T-helper 2 cell treated with Interferon-gamma antibody and Interleukin-4, amounts not matched to agents 100 ng/mL and 5 ng/mL, for 36 hours (primary cell): Measurements from ENCODE around the gene ZNF778. TPM values are rescaled to one million over a fixed set of nuclear protein-coding genes. Genes with fewer than 3 reads are reported as not detected.

Source experiments
- intact Hi-C: fragments of 100-400 bp; cut with micrococcal nuclease; formaldehyde crosslinking; loops from one replicate; pipeline ENCODE4 v1.15.1; 2023
- total RNA-seq: library from RNA; stranded (reverse); gene quantifications from 2 replicates; pipeline ENCODE4 v1.2.3, GENCODE V29; 2022

Gene ZNF778
- total RNA-seq, 1 donor from 2014 or later = 6.2 TPM

DNA sequence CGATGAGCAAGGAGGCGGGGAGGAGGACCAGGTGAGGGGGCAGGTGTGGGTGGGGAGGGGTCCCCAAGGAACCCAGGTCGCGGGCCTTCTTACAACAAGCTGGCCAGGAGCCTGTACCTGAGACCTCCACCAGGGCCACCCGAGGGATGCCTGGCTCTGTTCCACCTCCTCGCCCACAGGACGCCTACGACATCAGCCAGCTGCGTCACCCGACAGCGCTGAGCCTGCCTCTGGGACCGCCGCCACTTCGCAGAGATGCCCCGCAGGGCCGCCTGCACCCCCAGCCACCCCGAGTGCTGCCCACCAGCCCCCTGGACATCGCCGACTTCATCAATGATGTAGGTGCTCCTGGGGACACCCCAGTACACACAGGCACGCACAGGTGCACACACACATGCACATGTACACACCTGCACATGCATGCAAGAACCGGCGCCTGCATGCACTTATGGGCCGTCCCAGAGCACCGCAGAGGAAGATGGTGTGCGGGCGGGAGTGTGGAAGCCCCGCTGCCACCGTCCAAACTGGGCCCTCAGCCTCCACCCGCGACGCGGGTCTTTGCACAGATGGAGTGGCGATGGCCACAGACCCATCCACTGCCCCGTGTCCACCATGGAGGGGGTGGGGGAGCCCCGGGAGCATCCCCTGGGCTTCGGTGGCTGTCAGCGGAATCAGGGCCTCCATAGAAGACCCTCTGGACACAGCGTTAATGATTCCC, 23.8 kb upstream of the ZNF778 start:
- intact Hi-C loops = loop anchor here (1.0 to 2.0 kb wide), 3 partner anchors 8 to 53 kb away; partner anchors contain the start of gene ZNF778

DNA sequence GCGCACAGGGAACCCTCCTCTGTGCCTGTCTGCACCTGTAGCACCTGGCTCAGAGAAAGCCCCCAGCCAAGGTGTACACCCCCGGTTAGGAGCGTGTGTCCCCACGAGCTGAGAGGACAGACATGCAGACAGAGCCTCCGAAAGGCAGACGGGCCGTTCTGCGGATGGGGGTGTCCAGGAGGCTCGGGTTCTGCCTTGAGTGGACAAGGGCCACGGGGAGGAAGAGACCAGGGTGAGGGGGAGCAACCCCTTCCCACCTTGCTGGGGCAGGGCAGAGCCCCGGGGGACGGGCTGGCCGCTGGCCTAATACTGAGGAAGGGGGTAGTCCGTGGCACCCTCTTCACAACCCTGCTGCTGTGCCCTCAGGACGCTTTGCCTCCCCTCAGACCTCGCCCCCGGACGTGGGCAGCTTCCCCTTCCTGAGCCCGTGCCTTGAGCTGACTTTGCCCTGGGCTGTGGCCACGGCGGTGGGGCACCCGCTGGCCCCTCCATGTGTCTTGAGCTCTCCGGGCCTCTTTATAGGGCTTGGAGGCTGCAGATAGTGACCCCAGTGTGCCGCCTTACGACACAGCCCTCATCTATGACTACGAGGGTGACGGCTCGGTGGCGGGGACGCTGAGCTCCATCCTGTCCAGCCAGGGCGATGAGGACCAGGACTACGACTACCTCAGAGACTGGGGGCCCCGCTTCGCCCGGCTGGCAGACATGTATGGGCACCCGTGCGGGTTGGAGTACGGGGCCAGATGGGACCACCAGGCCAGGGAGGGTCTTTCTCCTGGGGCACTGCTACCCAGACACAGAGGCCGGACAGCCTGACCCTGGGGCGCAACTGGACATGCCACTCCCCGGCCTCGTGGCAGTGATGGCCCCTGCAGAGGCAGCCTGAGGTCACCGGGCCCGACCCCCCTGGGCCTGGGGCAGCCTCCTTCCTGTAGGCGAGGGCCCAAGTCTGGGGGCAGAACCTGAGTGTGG, 22.9 kb upstream of the ZNF778 start:
- intact Hi-C loops = no loop called here

DNA sequence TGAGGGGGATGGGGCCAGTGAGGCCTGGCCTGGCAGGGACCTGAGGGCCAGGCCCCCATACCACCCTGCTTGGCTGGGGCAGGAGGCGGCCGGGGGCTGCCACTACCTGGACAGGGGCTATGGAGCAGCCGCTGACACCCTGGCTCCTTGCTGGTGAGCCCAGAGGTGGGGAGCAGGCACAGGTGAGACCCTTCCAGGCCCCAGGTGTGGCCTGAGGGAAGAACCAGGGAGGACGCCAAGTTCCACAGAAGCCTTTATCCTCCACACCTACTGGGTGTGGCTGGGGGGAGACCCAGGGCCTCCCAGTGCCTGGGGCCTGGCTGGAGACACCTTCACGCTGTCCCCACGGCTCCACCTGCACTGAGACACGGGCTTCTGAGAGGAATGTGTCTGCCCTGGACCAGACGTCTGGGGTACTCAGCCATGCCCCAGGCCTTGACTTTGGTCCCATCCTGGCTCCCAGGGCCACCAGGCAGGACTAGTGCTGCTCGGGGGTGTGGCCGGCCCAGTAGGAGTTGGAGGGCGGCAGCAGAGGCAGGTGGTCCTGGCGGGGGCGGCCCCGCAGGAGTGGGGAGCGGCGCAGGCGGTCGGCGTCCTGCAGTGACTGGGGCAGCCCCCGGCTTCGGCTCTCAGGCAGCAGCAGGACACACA, 21.9 kb upstream of the ZNF778 start:
- intact Hi-C loops = no loop called here

DNA sequence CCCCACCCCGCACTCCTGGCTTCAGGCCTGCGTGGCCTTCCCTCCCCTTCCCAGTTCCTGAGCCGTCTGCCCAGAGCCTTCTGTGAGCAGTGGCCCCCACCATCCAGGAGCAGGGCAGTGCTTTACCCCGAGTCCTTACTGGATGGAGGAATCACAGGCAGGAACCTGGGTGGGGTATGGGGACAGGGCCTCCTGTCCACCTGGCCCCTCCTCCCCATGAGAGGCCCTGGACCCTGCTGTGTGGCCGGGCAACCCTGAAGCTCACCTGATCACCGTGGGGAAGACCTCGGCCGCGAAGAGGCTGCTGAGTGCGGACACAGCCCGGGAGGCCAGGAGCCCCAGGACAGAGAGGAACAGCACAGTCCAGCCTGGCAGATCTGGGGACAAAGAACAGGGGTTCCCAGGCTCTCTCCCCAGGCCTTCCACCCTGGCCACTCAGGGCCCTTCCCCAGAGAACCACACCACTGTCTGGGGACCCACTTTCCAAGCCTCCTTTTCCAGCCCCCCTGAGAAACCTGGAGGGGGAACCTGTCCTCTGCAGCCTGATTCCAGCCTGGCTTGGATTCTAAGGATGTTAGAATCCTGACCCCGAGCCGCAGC, 20.4 kb upstream of the ZNF778 start:
- intact Hi-C loops = no loop called here

DNA sequence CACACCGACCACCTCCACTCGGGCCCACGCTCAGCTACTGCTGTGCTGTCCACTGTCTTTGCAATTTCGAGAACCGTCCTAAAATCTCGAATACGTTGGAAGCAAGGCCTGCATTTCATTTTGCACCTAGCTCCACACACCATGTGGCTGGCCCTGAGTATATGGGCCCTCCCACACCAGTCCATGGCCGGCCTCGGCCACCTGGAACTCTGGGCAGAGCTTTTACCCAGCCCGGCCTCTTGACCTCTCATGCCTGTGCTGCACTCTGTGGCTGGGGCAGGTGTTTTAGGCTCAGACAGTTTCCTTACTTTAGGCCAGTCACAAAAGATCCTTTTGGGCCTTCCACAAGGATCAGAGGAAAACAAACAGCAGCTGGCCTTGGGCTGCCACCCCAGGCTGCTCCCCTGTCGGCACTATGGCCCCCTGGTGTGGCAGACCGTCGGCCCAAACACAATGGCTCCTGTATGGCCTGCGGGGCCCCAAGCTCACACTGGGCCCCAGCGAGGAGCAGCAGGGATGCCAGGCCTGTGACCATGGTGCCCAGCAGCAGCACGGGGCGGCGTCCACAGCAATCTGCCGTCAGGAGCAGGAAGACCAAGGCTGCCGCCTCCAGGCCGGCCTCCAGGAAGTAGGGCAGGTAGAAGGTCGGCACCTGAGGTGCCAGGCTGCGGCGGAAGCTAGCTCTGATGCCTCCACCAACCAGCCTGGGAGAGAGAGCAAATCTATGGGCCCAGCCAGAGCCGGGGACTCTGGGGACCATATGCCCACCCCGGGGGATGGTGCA, 19.7 kb upstream of the ZNF778 start:
- intact Hi-C loops = no loop called here

DNA sequence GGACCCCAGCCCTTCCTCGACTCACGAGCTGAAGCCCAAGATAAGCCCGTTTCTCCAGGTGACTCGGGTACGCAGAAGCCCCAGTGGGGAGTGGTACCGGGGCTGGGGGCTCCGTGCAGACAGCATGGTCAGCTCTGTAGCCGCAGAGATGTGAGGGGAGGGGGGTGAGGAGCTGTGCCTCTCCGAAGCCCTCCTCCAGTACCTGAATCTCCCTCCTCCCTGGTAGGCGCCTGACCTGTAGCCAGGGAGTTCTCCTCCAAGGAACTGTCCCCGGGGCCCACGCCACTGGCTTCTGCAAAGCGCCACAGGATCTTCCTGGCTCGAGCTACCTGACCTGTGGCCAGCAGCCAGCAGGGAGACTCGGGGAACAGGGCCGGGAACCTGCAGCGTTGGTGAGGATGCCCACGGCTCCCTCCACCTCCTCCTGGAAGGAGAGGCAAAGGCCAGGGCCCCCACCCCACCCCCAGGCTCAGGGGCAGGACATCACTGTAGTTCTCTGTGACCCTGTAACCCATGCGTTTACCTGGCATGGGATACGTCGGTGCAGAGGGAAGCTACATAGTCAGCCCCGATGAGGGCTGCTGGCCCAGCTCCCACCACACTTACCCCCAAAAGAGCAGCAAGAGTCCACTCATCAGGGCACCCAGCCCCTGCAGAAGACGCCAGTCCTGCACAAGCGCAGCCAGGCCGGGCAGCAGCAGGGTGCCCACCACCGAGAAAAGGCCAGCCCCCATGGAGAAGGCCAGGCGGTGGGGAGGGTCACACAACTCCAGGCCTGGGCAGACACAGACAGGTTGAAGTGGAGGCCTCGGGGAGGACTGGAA, 18.9 kb upstream of the ZNF778 start:
- intact Hi-C loops = no loop called here

DNA sequence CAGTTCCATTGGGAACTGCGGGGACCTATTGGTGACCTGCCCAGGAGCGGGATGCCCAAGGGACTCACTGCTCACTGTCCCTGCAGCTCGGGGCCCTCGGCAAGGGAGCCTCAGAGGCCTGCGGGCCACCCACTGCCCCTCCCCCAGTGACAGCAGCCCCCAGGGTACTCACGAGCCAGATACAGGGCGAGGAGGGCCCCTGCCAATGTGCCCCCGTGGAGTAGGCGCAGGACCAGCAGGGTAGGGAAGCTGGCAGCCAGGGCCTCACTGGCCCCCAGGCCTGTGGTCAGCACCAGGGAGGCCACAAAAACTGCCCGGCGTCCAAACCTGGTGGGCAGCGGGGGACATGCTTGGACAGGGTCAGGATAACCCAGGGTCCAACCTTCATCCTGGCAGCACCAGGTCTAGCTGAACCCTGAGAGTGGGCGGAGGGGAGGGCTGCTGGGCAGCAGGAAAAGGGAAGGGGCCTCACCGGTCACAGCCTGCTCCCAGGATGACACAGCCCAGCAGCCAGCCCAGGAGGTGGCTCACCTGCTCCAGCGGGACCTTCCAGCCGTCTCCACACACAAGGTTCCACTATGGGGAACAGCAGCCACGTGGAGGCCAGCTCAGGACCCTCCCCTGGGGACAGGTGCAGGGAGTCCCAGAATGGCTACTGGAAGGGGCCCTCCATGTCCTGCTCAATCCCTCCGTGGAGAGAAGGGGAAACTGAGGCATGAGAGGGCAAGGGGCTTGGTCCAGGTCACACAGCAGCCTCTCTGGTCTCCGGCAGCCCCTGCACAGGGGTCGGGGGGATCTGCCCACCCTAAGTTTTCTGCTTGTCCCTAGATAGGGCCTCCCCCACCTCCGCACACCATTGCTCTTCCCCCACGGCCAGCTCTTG, 18.0 kb upstream of the ZNF778 start:
- intact Hi-C loops = no loop called here

DNA sequence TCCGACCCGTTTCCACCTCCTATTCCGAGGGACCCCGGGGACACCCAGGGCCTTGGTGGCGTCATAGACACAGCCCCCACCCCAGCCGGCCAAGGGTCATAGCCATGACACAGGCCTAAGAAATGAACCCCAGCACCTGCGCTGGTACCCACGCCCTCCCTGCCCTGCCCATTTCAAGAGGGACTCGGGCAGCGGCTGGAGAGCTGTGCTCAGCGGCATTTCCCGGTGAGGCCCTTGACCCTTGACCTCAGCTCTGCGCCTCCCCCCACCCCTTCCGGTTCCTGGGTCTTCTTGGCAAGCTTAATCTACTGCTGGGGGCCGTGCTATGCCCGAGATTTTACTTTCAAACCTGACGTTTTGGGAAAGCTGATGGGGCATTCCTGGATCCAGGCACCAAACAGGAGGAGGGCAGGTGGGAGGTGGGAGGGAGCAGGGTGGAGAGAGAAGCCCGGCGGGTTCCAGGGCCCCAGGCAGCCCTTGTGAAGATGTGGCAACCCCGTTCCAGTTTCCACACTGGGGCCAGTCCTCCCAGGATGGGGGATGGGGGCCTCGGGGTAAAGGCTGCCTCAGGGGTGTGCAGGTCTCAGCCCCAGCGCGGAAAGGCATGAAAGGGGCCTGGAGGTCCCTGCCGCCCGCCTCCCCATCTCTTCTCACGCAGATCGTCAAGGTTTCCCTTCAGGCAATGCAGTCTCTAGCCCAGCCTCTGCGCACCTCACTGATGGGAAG, 17.2 kb upstream of the ZNF778 start, which contains the start of gene SLC22A31:
Gene SLC22A31, minus strand, starts transcription at position 414 of the 726 bp plus-strand sequence. Its CDS starts 36 bp downstream, at position 378.
- intact Hi-C loops = no loop called here

DNA sequence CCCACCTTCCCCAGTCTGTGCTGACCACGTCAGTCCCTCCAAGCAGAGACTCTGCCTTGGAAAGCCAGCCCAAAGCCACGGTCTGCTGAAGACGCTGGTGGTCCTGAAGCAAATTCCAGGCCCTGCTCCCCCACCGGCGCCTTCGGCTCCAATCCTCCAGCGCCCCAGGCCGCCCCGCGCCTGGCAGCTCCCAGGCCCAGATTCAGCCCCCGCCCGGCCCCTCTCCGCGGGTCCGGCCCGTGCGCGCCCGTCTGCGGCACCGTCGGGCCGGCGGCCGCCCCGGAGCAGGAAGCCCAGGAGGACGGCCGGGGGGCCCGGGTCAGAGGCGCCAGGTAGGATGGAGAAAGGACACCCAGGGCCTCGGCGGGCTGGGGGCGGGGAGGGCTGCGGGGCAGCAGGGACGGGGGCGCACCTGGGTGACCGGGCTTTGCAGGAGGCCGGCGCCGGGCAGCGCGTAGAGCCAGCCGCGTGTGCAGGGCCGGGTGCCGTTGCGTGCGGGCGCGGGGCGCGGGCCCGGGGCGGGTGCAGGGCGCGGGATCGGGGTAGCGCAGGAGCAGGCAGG, 16.6 kb upstream of the ZNF778 start:
- intact Hi-C loops = loop anchor here (1.0 kb wide), 2 partner anchors 8 to 30 kb away; partner anchors contain the start of gene CDH15

DNA sequence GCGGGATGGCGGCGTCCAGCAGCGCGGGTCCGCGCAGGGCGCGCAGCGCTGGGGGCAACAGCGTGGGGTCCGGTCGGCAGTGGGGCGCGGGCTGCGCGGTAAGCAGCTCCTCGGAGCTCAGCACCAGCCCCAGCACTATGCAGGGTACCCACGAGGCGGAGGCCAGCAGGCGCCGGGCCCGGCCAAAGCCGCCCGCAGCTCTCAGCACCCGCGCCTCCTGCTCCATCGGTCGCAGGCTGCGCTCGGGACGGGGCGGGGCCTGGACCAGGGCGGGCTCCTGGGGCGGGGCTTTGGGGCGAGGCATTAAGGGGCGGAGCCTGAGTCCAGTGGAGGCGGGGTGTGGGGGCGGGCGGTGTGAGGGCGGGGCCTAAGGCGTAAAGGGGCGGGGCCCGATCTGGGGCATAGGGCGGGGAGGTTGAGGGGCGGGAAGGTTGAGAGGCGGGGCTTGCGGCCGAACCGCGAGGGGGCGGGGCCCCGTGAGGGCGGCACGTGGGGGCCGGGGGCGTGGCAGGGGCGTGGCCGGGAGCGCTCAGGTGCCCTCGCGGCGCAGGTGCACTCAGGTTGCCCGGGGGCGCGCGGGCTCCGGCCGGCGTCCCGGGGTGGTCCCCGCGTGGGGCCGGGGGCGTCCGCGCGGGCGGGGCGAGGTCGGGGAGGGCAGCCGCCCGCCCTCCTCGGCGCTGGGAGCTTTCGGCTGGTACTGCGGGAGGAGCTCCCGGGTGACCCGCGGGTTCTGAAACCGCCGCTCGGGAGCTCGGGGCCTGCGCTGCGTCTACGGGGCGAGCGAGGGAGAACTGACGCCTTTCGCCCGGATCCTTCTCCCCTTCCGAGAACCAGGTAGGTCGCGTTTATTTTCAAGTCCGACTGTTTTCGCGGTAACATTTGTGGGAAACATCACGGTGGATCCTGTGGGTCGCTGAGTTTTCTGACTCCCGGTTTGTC, 15.8 kb upstream of the ZNF778 start:
- intact Hi-C loops = loop anchor here (1.0 kb wide), 2 partner anchors 8 to 30 kb away; partner anchors contain the start of gene CDH15

DNA sequence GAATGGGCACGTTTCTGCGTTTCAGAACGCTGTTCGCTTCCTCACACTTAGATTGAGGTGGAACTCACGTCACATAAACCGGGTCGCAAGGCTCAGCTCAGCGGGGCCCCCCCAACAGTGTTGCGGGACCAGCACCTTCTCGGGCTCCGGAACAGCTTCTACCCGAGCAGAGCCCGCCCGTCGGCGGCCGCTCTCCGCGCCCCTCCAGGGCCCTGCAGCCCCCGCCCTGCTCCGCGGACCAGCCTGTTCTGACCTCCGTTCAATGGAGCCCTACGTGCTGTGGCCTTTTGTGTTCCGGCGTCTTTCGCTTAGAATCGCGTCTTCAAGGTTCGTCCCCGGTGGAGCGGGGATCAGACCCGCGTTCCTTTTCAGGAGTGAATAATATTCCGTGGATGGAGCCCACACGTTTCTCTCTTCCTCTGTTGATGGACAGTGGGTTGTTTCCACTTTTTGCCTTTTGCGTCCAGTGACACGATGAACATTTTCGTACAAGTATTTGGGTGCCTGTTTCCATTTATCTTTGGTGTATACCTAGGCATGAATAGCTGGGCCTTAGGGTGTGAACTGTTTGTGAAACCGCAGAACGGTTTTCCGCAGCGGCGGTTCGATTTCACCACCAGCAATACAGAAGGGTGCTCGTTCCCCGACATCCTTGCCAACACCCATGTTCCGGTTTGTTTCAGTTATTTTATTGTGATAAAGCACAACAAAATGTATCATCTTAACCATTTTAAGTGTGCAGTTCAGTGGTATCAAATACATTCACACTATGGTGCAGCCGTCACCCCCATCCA, 14.9 kb upstream of the ZNF778 start:
- intact Hi-C loops = no loop called here

DNA sequence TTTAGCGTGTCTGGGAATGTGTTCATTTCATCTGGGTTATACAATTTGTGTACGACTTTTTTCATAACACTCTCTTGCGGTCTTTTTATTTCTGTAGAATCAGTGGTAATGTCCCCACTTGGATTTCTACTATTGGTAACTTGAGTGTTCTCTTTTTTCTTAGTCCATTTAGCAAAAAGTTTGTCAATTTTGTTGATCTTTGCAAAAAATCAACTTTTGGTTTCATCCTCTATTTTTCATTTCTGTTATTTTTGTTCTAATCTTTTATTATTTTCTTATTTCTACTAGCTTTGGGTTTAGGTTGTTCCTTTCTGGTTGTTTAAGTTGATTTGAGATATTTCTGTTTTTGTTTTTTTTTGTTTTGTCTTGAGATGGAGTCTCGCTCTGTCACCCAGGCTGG, 9.5 kb upstream of the ZNF778 start:
- intact Hi-C loops = no loop called here

DNA sequence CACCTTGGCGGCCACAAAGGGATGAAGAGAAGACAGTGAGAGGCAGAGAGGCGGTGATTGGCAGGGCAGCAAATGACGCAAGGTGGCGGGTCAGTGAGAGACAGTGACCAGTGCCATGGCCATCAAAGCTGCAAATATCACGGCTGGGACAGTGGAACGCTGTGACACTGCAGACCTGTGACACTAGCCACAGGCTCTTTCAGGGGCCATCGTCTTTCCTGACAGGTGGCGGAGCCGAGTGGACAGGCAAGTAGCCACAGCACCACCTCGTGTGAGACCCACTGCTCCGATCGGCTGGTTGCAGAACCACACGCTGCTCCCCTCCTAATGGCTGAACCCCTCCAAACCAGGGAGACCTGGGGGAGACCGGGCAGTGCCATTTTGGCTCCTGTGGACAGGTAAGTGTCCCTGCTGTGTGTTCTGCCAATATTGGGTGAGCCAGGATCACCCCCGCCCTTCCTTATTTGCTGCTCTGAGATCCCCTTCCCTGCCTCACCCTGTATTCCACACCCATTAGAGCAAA, 7.9 kb upstream of the ZNF778 start:
- intact Hi-C loops = no loop called here

DNA sequence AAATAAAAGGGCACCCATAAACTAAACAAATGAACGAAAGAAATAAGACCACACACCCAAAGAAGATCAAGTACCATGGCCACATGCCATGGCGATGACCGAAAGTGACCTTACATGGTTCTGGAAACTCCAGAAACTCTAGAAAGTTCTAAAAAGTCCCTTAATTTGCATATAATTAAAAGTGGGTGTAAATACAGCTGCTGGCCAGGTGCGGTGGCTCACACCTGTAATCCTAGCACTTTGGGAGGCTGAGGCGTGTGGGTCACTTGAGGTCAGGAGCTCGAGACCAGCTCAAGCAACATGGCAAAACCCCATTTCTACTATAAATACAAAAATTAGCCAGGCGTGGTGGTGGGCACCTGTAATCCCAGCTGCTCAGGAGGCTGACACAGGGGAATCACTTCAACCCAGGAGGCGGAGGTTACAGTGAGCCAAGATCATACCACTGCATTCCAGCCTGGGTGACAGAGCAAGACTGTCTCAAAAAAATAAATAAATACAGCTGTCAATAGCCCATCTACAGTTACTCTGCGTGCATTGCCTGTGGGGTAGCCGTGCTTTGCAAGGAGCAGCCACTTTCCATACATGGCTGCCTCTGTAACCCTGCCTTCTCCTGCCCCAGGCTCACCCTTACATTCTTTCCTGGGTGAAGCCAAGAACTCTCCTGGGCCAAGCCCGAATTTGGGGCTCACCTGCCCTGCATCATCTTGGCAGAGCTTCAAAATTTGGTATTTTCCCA, 7.2 kb upstream of the ZNF778 start:
- intact Hi-C loops = no loop called here
